Testis (tissue), 2 donors: ENCODE results near the gene RAPSN.

ENCODE experiments used
- CTCF ChIP-seq, 3 experiments: fragments of 450-650 bp in 2 of 3; fragments of 200-600 bp in 1 of 3; sonication (generic) in 1 of 3; IDR thresholded peaks; one replicate each; pipeline ENCODE4 v1.5.1; 2016 to 2019; ENCODE audit warnings: antibody characterized with exemption in 3 of 3, mild to moderate bottlenecking in 2 of 3, moderate library complexity in 1 of 3
- POLR2A ChIP-seq: fragments of 450-650 bp; IDR thresholded peaks from one replicate; pipeline ENCODE4 v1.6.1; 2017; ENCODE audit warnings: antibody characterized with exemption, mild to moderate bottlenecking, moderate library complexity

GRCh38 chr11:47440054-47440476 is 8.9 kb downstream of the RAPSN start:
- TF ChIP-seq CTCF (IDR thresholded peaks at IDR 0.05) (no peak), POLR2A (no peak)
